BLaER1 treated with 17β-estradiol and CSF1 and Interleukin-3, amounts not matched to agents 10 nM and 100 nM (cell line): Measurements from ENCODE around the gene OSBPL1A.

Source experiments
- H3K27ac ChIP-seq, 11 experiments: shearing (Covaris generic); formaldehyde crosslinking; 2 replicates each; pipeline ENCODE4 v1.8.1; 2022
- H3K27me3 ChIP-seq, 11 experiments: shearing (Covaris generic); formaldehyde crosslinking; 2 replicates each; pipeline ENCODE4 v1.8.1; 2022
- H3K36me3 ChIP-seq, 11 experiments: shearing (Covaris generic); formaldehyde crosslinking; 2 replicates each; pipeline ENCODE4 v1.8.1; 2022
- H3K4me1 ChIP-seq, 10 experiments: shearing (Covaris generic); formaldehyde crosslinking; 2 replicates each; pipeline ENCODE4 v1.8.1; 2022
- H3K4me2 ChIP-seq, 11 experiments: shearing (Covaris generic); formaldehyde crosslinking; 2 replicates each; pipeline ENCODE4 v1.8.1; 2022
- H3K4me3 ChIP-seq, 10 experiments: shearing (Covaris generic); formaldehyde crosslinking; 2 replicates each; pipeline ENCODE4 v1.8.1; 2022
- H3K9ac ChIP-seq, 11 experiments: shearing (Covaris generic); formaldehyde crosslinking; 2 replicates each; pipeline ENCODE4 v1.8.1; 2022
- H3K9me3 ChIP-seq, 11 experiments: shearing (Covaris generic); formaldehyde crosslinking; replicated peaks in 1 of 11; 2 replicates each; pipeline ENCODE4 v1.8.1; 2022
- H4K20me1 ChIP-seq, 11 experiments: shearing (Covaris generic); formaldehyde crosslinking; 2 replicates each; pipeline ENCODE4 v1.8.1; 2022
- Cebpa-rat ChIP-seq, 11 experiments: shearing (Covaris generic); IDR thresholded peaks; 2 replicates each; pipeline ENCODE4 v1.8.1; 2022

OSBPL1A gene

GRCh38 chr18:24140697-24141096 is 256.9 kb downstream of the OSBPL1A start:
- no peak overlapping the region for H3K27ac ChIP-seq
- H3K36me3 ChIP-seq, result peaks cover 0 to 14% (median 11%) of the 10 kb centered on the region in 11 experiments; a peak in 10 of 22 replicates
- no peaks in the 10 kb centered on the region for H3K27me3 ChIP-seq
- H3K4me2 ChIP-seq, result no peak overlapping the region
- no peak for TF ChIP-seq Cebpa-rat (IDR thresholded peaks at IDR 0.05)
- peaks cover 0 to 7% (median 0%) of the 10 kb centered on the region in 10 experiments; a peak in 1 of 20 replicates for H3K4me1 ChIP-seq
- no peaks in the 10 kb centered on the region for H4K20me1 ChIP-seq
- peaks cover 6 to 19% (median 13%) of the 10 kb centered on the region in 11 experiments; a peak in 19 of 22 replicates for H3K9me3 ChIP-seq
- H3K4me3 ChIP-seq, result no peak overlapping the region
- H3K9ac ChIP-seq, result no peak overlapping the region

- Histone ChIP-seq H3K4me3 (no peak within 1 kb of the TSS), H4K20me1 (no peaks in the 10 kb centered on the region), H3K4me1 (peaks cover 0 to 7% (median 0%) of the 10 kb centered on the region in 10 experiments; a peak in 1 of 20 replicates), H3K9ac (no peak within 1 kb of the TSS), H3K27ac (no peak within 1 kb of the TSS), H3K27me3 (no peaks in the 10 kb centered on the region), H3K4me2 (peak within 1 kb of the TSS in 4 of 11 experiments; percentile 15 to 23 (median 18); a peak in 5 of 22 replicates), H3K36me3 (peaks cover 0 to 29% (median 25%) of the 10 kb centered on the region in 11 experiments; a peak in 18 of 22 replicates), H3K9me3 (peaks cover 6 to 19% (median 13%) of the 10 kb centered on the region in 11 experiments; a peak in 19 of 22 replicates)
- TF ChIP-seq Cebpa-rat (IDR thresholded peaks at IDR 0.05), result no peak
These were observed 258.6 kb downstream of the OSBPL1A start, which contains the start of gene CABYR for GRCh38 chr18:24138789-24139616. TSS of gene CABYR (plus strand) at chr18:24139062. CDS start at chr18:24143115, 4,053 bp downstream.

DNA sequence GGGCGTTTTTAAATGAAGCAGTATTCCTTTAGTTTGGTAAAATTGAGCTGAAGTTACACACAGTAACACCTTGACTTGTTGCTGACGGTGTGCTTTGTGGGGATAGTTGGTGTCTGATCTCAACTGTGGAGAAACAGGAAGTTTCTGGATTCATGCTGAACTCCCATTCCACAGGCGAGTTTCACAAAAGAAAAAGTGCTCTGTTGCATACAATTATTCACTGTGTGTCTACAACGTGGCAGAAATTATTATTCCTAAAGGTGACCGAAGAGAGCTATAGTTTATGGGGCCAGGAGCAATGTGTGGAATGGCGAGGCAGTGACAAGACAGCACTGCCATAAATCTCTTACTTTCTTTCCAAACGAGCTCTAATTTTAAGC is 259.2 kb downstream of the OSBPL1A start:
- TF ChIP-seq Cebpa-rat (IDR thresholded peaks at IDR 0.05), result no peak
- H3K9ac ChIP-seq, result no peak overlapping the region
- H3K36me3 ChIP-seq, result peaks cover 3 to 34% (median 30%) of the 10 kb centered on the region in 11 experiments; a peak in 19 of 22 replicates
- no peaks in the 10 kb centered on the region for H3K27me3 ChIP-seq
- H3K27ac ChIP-seq, result no peak overlapping the region
- peak overlapping the region in 4 of 11 experiments; percentile 15 to 23 (median 18); a peak in 5 of 22 replicates for H3K4me2 ChIP-seq
- no peak overlapping the region for H3K4me3 ChIP-seq
- H4K20me1 ChIP-seq, result no peaks in the 10 kb centered on the region
- H3K4me1 ChIP-seq, result peaks cover 0 to 7% (median 0%) of the 10 kb centered on the region in 10 experiments; a peak in 1 of 20 replicates
- H3K9me3 ChIP-seq, result peaks cover 6 to 19% (median 13%) of the 10 kb centered on the region in 11 experiments; a peak in 19 of 22 replicates

- Histone ChIP-seq H3K36me3 (peaks cover 17 to 48% (median 44%) of the 10 kb centered on the region in 11 experiments), H3K4me2 (no peak overlapping the region), H3K9ac (no peak overlapping the region), H3K4me3 (no peak overlapping the region), H3K9me3 (peaks cover 6 to 19% (median 13%) of the 10 kb centered on the region in 11 experiments; a peak in 19 of 22 replicates), H4K20me1 (no peaks in the 10 kb centered on the region), H3K27ac (no peak overlapping the region), H3K27me3 (no peaks in the 10 kb centered on the region), H3K4me1 (peaks cover 0 to 7% (median 0%) of the 10 kb centered on the region in 10 experiments; a peak in 1 of 20 replicates)
- no peak for TF ChIP-seq Cebpa-rat (IDR thresholded peaks at IDR 0.05)
These were observed 260.7 kb downstream of the OSBPL1A start for GRCh38 chr18:24136967-24137373.

DNA sequence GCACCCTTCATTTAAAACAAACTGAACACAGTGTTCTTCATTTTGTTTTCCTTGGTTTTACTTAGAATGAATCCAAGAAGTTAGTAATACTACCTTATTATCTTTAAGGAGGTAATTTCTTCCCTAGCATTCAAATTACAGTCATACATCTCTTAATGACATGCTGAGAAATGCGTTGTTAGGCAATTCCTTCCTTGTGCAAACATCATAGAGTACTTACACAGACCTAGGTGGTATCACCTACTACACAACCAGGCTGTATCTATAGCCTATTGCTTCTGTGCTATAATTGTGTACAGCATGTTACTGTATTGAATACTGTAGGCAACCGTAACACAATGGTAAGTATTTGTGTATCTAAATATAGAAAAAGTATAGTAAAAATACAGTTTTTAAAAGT is 267.1 kb downstream of the OSBPL1A start:
- no peaks in the 10 kb centered on the region for H3K27me3 ChIP-seq
- no peak overlapping the region for H3K9ac ChIP-seq
- no peaks in the 10 kb centered on the region for H3K4me1 ChIP-seq
- peaks cover 71 to 100% (median 98%) of the 10 kb centered on the region in 11 experiments for H3K36me3 ChIP-seq
- H3K4me2 ChIP-seq, result no peak overlapping the region
- no peak for TF ChIP-seq Cebpa-rat (IDR thresholded peaks at IDR 0.05)
- peaks cover 0 to 7% (median 0%) of the 10 kb centered on the region in 11 experiments; a peak in 2 of 22 replicates for H4K20me1 ChIP-seq
- H3K9me3 ChIP-seq, result no peaks in the 10 kb centered on the region
- no peak overlapping the region for H3K4me3 ChIP-seq
- H3K27ac ChIP-seq, result no peak overlapping the region

GRCh38 chr18:24128700-24129099 is 268.9 kb downstream of the OSBPL1A start:
- peaks cover 77 to 100% (median 99%) of the 10 kb centered on the region in 11 experiments for H3K36me3 ChIP-seq
- H3K4me2 ChIP-seq, result no peak overlapping the region
- no peak overlapping the region for H3K27ac ChIP-seq
- no peak overlapping the region for H3K4me3 ChIP-seq
- peaks cover 0 to 7% (median 0%) of the 10 kb centered on the region in 11 experiments; a peak in 2 of 22 replicates for H4K20me1 ChIP-seq
- H3K4me1 ChIP-seq, result no peaks in the 10 kb centered on the region
- no peaks in the 10 kb centered on the region for H3K27me3 ChIP-seq
- no peak for TF ChIP-seq Cebpa-rat (IDR thresholded peaks at IDR 0.05)
- H3K9ac ChIP-seq, result no peak overlapping the region
- no peaks in the 10 kb centered on the region for H3K9me3 ChIP-seq

GRCh38 chr18:24127735-24128134 is 269.9 kb downstream of the OSBPL1A start:
- no peaks in the 10 kb centered on the region for H3K9me3 ChIP-seq
- H3K27ac ChIP-seq, result no peak overlapping the region

GRCh38 chr18:24126155-24126961 is 271.3 kb downstream of the OSBPL1A start:
- Histone ChIP-seq H3K36me3 (peaks cover 66 to 100% (median 97%) of the 10 kb centered on the region in 11 experiments), H3K27ac (no peak overlapping the region), H3K9ac (no peak overlapping the region), H3K27me3 (no peaks in the 10 kb centered on the region), H3K4me3 (no peak overlapping the region), H3K4me2 (no peak overlapping the region), H3K9me3 (no peaks in the 10 kb centered on the region), H3K4me1 (no peaks in the 10 kb centered on the region), H4K20me1 (peaks cover 0 to 7% (median 0%) of the 10 kb centered on the region in 11 experiments; a peak in 2 of 22 replicates)
- no peak for TF ChIP-seq Cebpa-rat (IDR thresholded peaks at IDR 0.05)

More at GRCh38 chr18:24127735-24128134, 269.9 kb downstream of the OSBPL1A start:
- no peak for TF ChIP-seq Cebpa-rat (IDR thresholded peaks at IDR 0.05)
- Histone ChIP-seq H3K36me3 (peaks cover 69 to 100% (median 99%) of the 10 kb centered on the region in 11 experiments), H3K9ac (no peak overlapping the region), H3K4me1 (no peaks in the 10 kb centered on the region), H3K27me3 (no peaks in the 10 kb centered on the region), H4K20me1 (peaks cover 0 to 7% (median 0%) of the 10 kb centered on the region in 11 experiments; a peak in 2 of 22 replicates), H3K4me2 (no peak overlapping the region), H3K4me3 (no peak overlapping the region)
